ENCODE results near the gene SMARCA2.

DNA sequence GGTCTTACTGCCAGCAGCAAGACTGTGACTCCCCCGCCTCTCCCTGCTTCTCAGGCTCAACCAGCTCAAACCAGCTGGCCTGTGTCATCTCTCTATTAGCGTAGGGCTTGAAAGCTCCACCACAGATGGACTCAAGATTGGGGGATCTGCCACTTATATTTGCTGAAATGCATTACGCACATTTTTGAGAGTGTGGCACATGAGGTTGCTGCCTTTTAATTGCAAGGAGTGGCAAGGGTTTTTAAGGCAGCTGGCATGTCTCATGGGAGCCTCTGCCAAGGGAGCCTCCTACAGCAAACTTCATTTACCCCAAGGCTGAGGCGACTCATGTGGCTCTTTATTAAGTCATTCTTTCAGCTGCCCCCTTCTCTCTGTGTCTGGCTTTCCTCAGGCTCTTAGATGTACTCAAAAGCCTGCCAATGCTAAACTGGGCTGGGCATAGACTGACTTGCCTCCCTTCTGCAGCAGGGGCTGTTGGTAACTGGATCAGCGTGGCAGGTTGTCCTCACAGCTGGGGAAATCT, 219.3 kb downstream of the SMARCA2 start:
- TF ChIP-seq, protein P1, sequence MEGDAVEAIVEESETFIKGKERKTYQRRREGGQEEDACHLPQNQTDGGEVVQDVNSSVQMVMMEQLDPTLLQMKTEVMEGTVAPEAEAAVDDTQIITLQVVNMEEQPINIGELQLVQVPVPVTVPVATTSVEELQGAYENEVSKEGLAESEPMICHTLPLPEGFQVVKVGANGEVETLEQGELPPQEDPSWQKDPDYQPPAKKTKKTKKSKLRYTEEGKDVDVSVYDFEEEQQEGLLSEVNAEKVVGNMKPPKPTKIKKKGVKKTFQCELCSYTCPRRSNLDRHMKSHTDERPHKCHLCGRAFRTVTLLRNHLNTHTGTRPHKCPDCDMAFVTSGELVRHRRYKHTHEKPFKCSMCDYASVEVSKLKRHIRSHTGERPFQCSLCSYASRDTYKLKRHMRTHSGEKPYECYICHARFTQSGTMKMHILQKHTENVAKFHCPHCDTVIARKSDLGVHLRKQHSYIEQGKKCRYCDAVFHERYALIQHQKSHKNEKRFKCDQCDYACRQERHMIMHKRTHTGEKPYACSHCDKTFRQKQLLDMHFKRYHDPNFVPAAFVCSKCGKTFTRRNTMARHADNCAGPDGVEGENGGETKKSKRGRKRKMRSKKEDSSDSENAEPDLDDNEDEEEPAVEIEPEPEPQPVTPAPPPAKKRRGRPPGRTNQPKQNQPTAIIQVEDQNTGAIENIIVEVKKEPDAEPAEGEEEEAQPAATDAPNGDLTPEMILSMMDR (IDR thresholded peaks at IDR 0.05): no peak
- no peak for TF ChIP-seq ZFX (IDR thresholded peaks at IDR 0.05; ENCODE audit: borderline replicate concordance)
